Measurements from ENCODE around the gene FRMD5. TPM values are rescaled to one million over a fixed set of nuclear protein-coding genes. Genes with fewer than 3 reads are reported as not detected.
"Not testable (repeated sequence)": the region's sequence is repeated elsewhere in the genome, so short reads cannot be mapped to it uniquely, and the experiment has no call there.

FRMD5 gene
- total RNA-seq, 1 experiment from 2014 or later: 9.3 TPM

GRCh38 chr15:43851251-43851650 lies 343.8 kb downstream of the FRMD5 start:
- no peak for DNase-seq (ENCODE audit: low read depth)

GRCh38 chr15:43845421-43845820 lies 349.6 kb downstream of the FRMD5 start:
- DNase-seq (ENCODE audit: low read depth): no peak

GRCh38 chr15:43832485-43832884 lies 362.6 kb downstream of the FRMD5 start:
- DNase-seq (ENCODE audit: low read depth): not testable (repeated sequence)

DNA sequence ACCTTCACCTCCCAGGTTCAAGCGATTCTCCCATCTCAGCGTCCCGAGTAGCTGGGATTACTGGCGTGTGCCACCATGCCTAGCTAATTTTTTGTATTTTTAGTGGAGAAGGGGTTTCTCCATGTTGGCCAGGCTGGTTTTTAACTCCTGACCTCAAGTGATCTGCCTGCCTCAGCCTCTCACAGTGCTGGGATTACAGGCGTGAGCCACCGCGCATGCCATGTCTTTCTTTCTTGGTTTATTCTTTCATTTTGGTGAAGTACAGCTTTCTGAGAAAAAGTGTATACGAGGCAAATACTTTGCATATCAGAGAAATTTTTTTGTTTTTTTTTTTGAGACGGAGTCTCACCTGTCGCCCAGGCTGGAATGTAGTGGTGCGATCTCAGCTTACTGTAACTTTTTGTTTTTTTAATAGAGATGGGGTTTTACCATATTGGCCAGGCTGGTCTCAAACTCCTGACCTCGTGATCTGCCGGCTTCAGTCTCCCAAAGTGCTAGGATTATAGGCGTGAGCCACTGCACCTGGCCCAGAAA lies 363.5 kb downstream of the FRMD5 start:
- not testable (repeated sequence) for DNase-seq (ENCODE audit: low read depth)

DNA sequence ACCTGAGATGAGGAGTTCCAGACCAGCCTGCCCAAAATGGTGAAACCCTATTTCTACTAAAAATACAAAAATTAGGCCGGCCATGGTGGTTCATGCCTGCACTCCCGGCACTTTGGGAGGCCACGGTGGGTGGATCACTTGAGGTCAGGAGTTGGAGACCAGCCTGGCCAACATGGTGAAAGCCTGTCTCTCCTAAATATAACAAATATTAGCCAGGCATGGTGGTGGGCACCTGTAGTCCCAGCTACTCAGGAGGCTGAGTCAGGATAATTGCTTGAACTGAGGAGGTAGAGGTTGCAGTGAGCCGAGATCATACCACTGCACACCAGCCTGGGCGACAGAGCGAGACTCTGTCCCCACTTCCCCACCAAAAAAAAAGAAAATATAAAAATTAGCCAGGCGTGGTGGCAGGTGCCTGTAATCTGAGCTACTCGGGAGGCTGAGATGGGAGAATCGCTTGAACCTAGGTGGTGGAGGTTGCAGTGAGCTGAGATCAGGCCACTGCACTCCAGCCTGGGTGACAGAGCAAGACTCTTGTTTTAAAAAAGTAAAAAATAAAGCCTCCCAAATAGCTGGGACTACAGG lies 364.3 kb downstream of the FRMD5 start:
- not testable (repeated sequence) for DNase-seq (ENCODE audit: low read depth)

- DNase-seq (ENCODE audit: low read depth): not testable (repeated sequence)
These were observed 365.0 kb downstream of the FRMD5 start for GRCh38 chr15:43829951-43830540.

- DNase-seq (ENCODE audit: low read depth): peak; percentile 42
These were observed 366.9 kb downstream of the FRMD5 start for GRCh38 chr15:43828061-43828657.

DNA sequence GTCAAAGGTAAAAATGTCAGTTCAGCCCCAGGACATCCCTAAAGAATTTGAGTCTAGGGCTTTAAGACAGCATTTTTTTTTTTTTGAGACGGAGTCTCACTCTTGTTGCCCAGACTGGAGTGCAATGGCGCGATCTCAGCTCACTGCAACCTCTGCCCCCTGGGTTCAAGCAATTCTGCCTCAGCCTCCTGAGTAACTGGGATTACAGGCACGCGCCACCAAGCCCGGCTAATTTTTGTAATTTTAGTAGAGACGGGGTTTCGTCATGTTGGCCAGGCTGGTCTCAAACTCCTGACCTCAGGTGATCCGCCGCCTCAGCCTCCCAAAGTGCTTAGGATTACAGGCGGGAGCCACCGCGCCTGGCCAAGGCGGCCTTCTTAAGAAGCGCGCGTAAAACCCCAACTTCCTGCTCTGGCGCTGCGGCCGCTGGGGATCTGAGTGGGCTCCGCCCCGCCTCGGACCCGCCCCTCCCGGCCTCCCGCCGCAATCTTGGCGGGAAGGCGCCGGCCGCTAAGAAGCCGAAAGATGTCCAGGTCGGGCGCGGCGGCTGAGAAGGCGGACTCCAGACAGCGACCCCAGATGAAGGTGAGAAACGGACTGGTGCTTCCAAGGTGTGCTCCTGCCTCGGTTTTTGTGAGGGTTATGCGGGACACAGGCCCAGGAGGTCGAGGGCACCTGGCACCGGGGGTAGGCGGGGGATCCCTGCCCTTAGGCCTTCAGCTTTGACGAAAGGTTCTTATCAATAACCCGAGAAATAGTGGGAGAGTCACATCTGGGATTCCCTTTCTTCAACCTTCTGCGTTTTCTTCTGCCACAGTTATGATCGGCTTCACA lies 368.3 kb downstream of the FRMD5 start, which contains the start of gene WDR76:
Gene WDR76, plus strand, starts transcription at position 495 of the 834 bp plus-strand sequence. Its CDS starts 31 bp downstream, at position 526.
- DNase-seq (ENCODE audit: low read depth): peak; percentile 90

GRCh38 chr15:43826029-43826507 lies 369.0 kb downstream of the FRMD5 start:
- no peak for DNase-seq (ENCODE audit: low read depth)

- not testable (repeated sequence) for DNase-seq (ENCODE audit: low read depth)
These were observed 369.8 kb downstream of the FRMD5 start for GRCh38 chr15:43825305-43825704.

GRCh38 chr15:43824302-43825246 lies 370.5 kb downstream of the FRMD5 start, which contains the start of gene MFAP1:
Gene MFAP1 (minus strand): TSS chr15:43824690. CDS start chr15:43824569, 121 bp downstream.
- DNase-seq (ENCODE audit: low read depth): peak; percentile 98

DNA sequence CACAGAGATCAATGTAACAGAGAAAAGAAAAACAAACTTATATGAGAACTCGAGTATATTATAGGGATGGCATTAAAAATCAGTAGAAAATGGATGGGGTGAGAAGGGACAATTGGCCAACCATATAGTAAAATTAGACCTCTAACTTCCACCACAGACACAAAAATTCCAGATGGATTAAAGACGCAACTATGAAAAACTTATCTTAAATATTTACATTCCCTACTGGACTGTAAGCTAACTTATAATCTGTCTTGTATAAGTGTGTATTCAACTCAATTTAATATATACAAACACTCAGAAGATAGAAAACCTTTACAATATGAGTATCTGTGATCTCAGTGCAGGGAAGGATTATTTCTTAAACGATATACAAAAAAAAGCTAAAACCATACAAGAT lies 373.6 kb downstream of the FRMD5 start:
- DNase-seq (ENCODE audit: low read depth): no peak

Other genes starting within 250 kb of the FRMD5 start
- 107 and 115 TPM in 2 replicates for gene GOLM2, start 93.4 kb upstream of the FRMD5 start, total RNA-seq (2014; rRNA removed; shearing (Covaris generic))
- gene CTDSPL2, start 232.4 kb upstream of the FRMD5 start, total RNA-seq (2014; rRNA removed; shearing (Covaris generic)): 116 and 121 TPM in 2 replicates

Measured in RPMI7951 (cell line).